Trophoblast cell (in vitro differentiated cells and primary cell): ENCODE results near the gene ZBTB16.

Source experiments
- DNase-seq, 2 donors: peaks; one replicate each; pipeline ENCODE4 v3.0.0-alpha.2; 2016
- H2AFZ ChIP-seq: 2 replicates; pipeline ENCODE4 v1.6.1; 2013; ENCODE audit warnings: low read length, moderate library complexity, mild to moderate bottlenecking; ENCODE audit not compliant: insufficient read depth, poor library complexity
- H2AK5ac ChIP-seq: 2 replicates; pipeline ENCODE4 v1.6.1; 2013; ENCODE audit warnings: mild to moderate bottlenecking, low read length
- H2BK120ac ChIP-seq: 2 replicates; pipeline ENCODE4 v1.6.1; 2013; ENCODE audit warnings: low read length, mild to moderate bottlenecking, moderate library complexity; ENCODE audit not compliant: insufficient read depth, poor library complexity
- H2BK12ac ChIP-seq: 2 replicates; pipeline ENCODE4 v1.6.1; 2013; ENCODE audit warnings: mild to moderate bottlenecking, low read length, moderate library complexity
- H2BK5ac ChIP-seq: 2 replicates; pipeline ENCODE4 v1.6.1; 2013; ENCODE audit warnings: low read length, low read depth, moderate library complexity, mild to moderate bottlenecking; ENCODE audit not compliant: poor library complexity
- H3K14ac ChIP-seq: 2 replicates; pipeline ENCODE4 v1.6.1; 2013; ENCODE audit warnings: mild to moderate bottlenecking, low read length
- H3K18ac ChIP-seq: 2 replicates; pipeline ENCODE4 v1.6.1; 2013; ENCODE audit warnings: mild to moderate bottlenecking, low read length
- H3K23ac ChIP-seq: 2 replicates; pipeline ENCODE4 v1.6.1; 2013; ENCODE audit warnings: low read length
- H3K27ac ChIP-seq: 2 replicates; pipeline ENCODE4 v1.5.1; 2013; ENCODE audit warnings: low read depth, mild to moderate bottlenecking, inconsistent platforms, low read length, moderate library complexity
- H3K27me3 ChIP-seq: 2 replicates; pipeline ENCODE4 v1.6.1; 2013; ENCODE audit warnings: inconsistent platforms, mild to moderate bottlenecking, low read length, moderate library complexity; ENCODE audit not compliant: insufficient read depth
- H3K36me3 ChIP-seq, 2 experiments: 1 replicate in 1 of 2; 2 replicates in 1 of 2; pipeline ENCODE4 v1.6.1; 2013; ENCODE audit warnings: low read length in 2 of 2, mild to moderate bottlenecking in 2 of 2, moderate library complexity in 1 of 2; ENCODE audit not compliant: insufficient read depth in 2 of 2, control insufficient read depth in 1 of 2
- H3K4ac ChIP-seq: 2 replicates; pipeline ENCODE4 v1.6.1; 2013; ENCODE audit warnings: low read depth, mild to moderate bottlenecking, low read length, moderate library complexity
- H3K4me1 ChIP-seq, 2 experiments: 1 replicate in 1 of 2; 2 replicates in 1 of 2; pipeline ENCODE4 v1.6.1; 2013; ENCODE audit warnings: low read length in 2 of 2, mild to moderate bottlenecking in 2 of 2, moderate library complexity in 1 of 2; ENCODE audit not compliant: insufficient read depth in 2 of 2, control insufficient read depth in 1 of 2
- H3K4me2 ChIP-seq: 2 replicates; pipeline ENCODE4 v1.6.1; 2013; ENCODE audit warnings: inconsistent platforms, mild to moderate bottlenecking, low read length, moderate library complexity
- H3K4me3 ChIP-seq: 2 replicates; pipeline ENCODE4 v1.5.1; 2013; ENCODE audit warnings: mild to moderate bottlenecking, low read depth, low read length, inconsistent platforms
- H3K79me1 ChIP-seq: one replicate; pipeline ENCODE4 v1.6.1; 2013; ENCODE audit warnings: low read length
- H3K79me2 ChIP-seq: 2 replicates; pipeline ENCODE4 v1.6.1; 2013; ENCODE audit warnings: low read length, mild to moderate bottlenecking; ENCODE audit not compliant: control insufficient read depth, insufficient read depth, poor library complexity
- H3K9ac ChIP-seq: 2 replicates; pipeline ENCODE4 v1.6.1; 2013; ENCODE audit warnings: mild to moderate bottlenecking, low read length
- H3K9me3 ChIP-seq: 2 replicates; pipeline ENCODE4 v1.6.1; 2013; ENCODE audit warnings: low read depth, mild to moderate bottlenecking, control low read depth, inconsistent platforms, low read length; ENCODE audit not compliant: insufficient read depth
- H4K12ac ChIP-seq: 2 replicates; pipeline ENCODE4 v1.6.1; 2013; ENCODE audit warnings: low read depth, mild to moderate bottlenecking, low read length, moderate library complexity
- H4K8ac ChIP-seq: 2 replicates; pipeline ENCODE4 v1.6.1; 2013; ENCODE audit warnings: low read depth, mild to moderate bottlenecking, low read length, moderate library complexity
- H4K91ac ChIP-seq: one replicate; pipeline ENCODE4 v1.6.1; 2013; ENCODE audit warnings: low read depth, mild to moderate bottlenecking, low read length, moderate library complexity
- WGBS: extraction: QIAGEN DNeasy Blood & Tissue Kit; methylation state at CpG from one replicate; pipeline ENCODE4 v1.1.7; 2013; ENCODE audit warnings: missing lambda C conversion rate; ENCODE audit not compliant: insufficient read length, insufficient coverage; ENCODE audit errors: extremely low coverage; 5-methylcytosine and 5-hydroxymethylcytosine counted together

ZBTB16 gene

GRCh38 chr11:114280696-114281095, 221.2 kb downstream of the ZBTB16 start:
- Histone ChIP-seq H4K12ac (peak overlapping the region; percentile 26), H2AK5ac (peak overlapping the region; percentile 43), H3K27ac (peak overlapping the region; percentile 13), H3K4me2 (no peak overlapping the region), H2BK120ac (peak overlapping the region; percentile 63), H2BK12ac (peak overlapping the region; percentile 30), H3K9ac (no peak overlapping the region), H3K23ac (no peak overlapping the region), H4K91ac (peak overlapping the region; percentile 81), H3K36me3 (no peaks in the 10 kb centered on the region), H4K8ac (peak overlapping the region; percentile 83), H2AFZ (peak overlapping the region; percentile 13), H3K79me1 (peaks cover 17% of the 10 kb centered on the region), H3K4me3 (no peak overlapping the region), H3K27me3 (no peaks in the 10 kb centered on the region), H3K9me3 (no peaks in the 10 kb centered on the region), H3K14ac (peak overlapping the region; percentile 37), H3K18ac (peak overlapping the region; percentile 13), H3K4me1 (peaks cover 9 to 16% of the 10 kb centered on the region in 2 experiments), H2BK5ac (peak overlapping the region; percentile 59), H3K79me2 (no peaks in the 10 kb centered on the region), H3K4ac (no peak overlapping the region)
- WGBS = no CpG with 5 or more reads among the region's 6 CpGs
- DNase-seq = peak; percentile 67 to 80

GRCh38 chr11:114281388-114281956, 222.0 kb downstream of the ZBTB16 start:
- H4K12ac ChIP-seq = no peak overlapping the region
- DNase-seq = no peak
- H3K18ac ChIP-seq = no peak overlapping the region
- H2AK5ac ChIP-seq = no peak overlapping the region
- no peak overlapping the region for H3K23ac ChIP-seq
- WGBS = no CpG with 5 or more reads among the region's 1 CpG
- no peak overlapping the region for H2BK120ac ChIP-seq
- H4K91ac ChIP-seq = peak overlapping the region; percentile 81
- no peak overlapping the region for H3K4ac ChIP-seq
- H3K36me3 ChIP-seq = no peaks in the 10 kb centered on the region
- no peak overlapping the region for H2BK12ac ChIP-seq
- H2BK5ac ChIP-seq = no peak overlapping the region
- peaks cover 17% of the 10 kb centered on the region for H3K79me1 ChIP-seq
- no peak overlapping the region for H3K4me2 ChIP-seq
- H3K9me3 ChIP-seq = no peaks in the 10 kb centered on the region
- no peak overlapping the region for H3K27ac ChIP-seq
- H3K4me3 ChIP-seq = no peak overlapping the region
- H3K4me1 ChIP-seq = peaks cover 9 to 18% of the 10 kb centered on the region in 2 experiments
- no peak overlapping the region for H2AFZ ChIP-seq
- no peaks in the 10 kb centered on the region for H3K27me3 ChIP-seq
- H3K9ac ChIP-seq = no peak overlapping the region
- peak overlapping the region; percentile 83 for H4K8ac ChIP-seq
- H3K14ac ChIP-seq = no peak overlapping the region
- H3K79me2 ChIP-seq = no peaks in the 10 kb centered on the region

GRCh38 chr11:114282488-114282887, 223.0 kb downstream of the ZBTB16 start:
- Histone ChIP-seq H3K9me3 (no peaks in the 10 kb centered on the region), H3K4ac (no peak overlapping the region), H3K36me3 (no peaks in the 10 kb centered on the region), H3K4me1 (peaks cover 9 to 18% of the 10 kb centered on the region in 2 experiments), H4K91ac (peak overlapping the region; percentile 77), H3K9ac (no peak overlapping the region), H3K18ac (no peak overlapping the region), H2BK120ac (no peak overlapping the region), H2AK5ac (peak overlapping the region; percentile 50), H3K23ac (no peak overlapping the region), H4K12ac (no peak overlapping the region), H4K8ac (no peak overlapping the region), H3K4me3 (no peak overlapping the region), H2AFZ (no peak overlapping the region), H2BK12ac (peak overlapping the region; percentile 81), H2BK5ac (no peak overlapping the region), H3K27ac (no peak overlapping the region), H3K79me2 (no peaks in the 10 kb centered on the region), H3K27me3 (no peaks in the 10 kb centered on the region), H3K14ac (no peak overlapping the region), H3K79me1 (peaks cover 19% of the 10 kb centered on the region), H3K4me2 (no peak overlapping the region)
- no peak for DNase-seq
- no CpG with 5 or more reads among the region's 3 CpGs for WGBS

- Histone ChIP-seq H3K23ac (no peak overlapping the region), H3K18ac (no peak overlapping the region), H3K14ac (no peak overlapping the region), H3K4ac (no peak overlapping the region), H4K8ac (no peak overlapping the region), H2BK5ac (no peak overlapping the region), H2BK120ac (no peak overlapping the region), H4K12ac (no peak overlapping the region), H3K27ac (no peak overlapping the region), H3K9me3 (no peaks in the 10 kb centered on the region), H3K36me3 (no peaks in the 10 kb centered on the region), H2BK12ac (no peak overlapping the region), H2AK5ac (no peak overlapping the region), H3K79me1 (peaks cover 20% of the 10 kb centered on the region), H3K4me2 (no peak overlapping the region), H3K79me2 (no peaks in the 10 kb centered on the region), H3K4me3 (no peak overlapping the region), H3K9ac (no peak overlapping the region), H3K27me3 (no peaks in the 10 kb centered on the region), H2AFZ (no peak overlapping the region), H4K91ac (no peak overlapping the region), H3K4me1 (peaks cover 9 to 18% of the 10 kb centered on the region in 2 experiments)
- no CpG with 5 or more reads among the region's 3 CpGs for WGBS
- no peak for DNase-seq
Observed at GRCh38 chr11:114283422-114283821, 223.9 kb downstream of the ZBTB16 start.
